Fibroblast of villous mesenchyme (primary cell): ENCODE measurements around the gene NECTIN4. TPM values are rescaled to one million over a fixed set of nuclear protein-coding genes. Genes with fewer than 3 reads are reported as not detected.

Experiments
- DNase-seq: peaks from one replicate; pipeline ENCODE4 v3.0.0-alpha.2; 2010; ENCODE audit warnings: low read depth
- H3K4me3 ChIP-seq: 2 replicates; pipeline ENCODE4 v1.5.1; 2011; ENCODE audit warnings: low read depth, mild to moderate bottlenecking, low read length
- total RNA-seq: library from RNA; depleted of rRNA; stranded (reverse); fragments of >200 nt; gene quantifications from 2 replicates; pipeline ENCODE4 v1.2.3, GENCODE V29; 2012
- TF ChIP-seq, protein P1 (sequence below): IDR thresholded peaks from 2 replicates; pipeline ENCODE4 v1.5.1; 2012; ENCODE audit warnings: low read depth, mild to moderate bottlenecking, low read length; ENCODE audit not compliant: insufficient read depth

The NECTIN4 gene
- total RNA-seq, 1 donor, result 2.6 TPM

DNA sequence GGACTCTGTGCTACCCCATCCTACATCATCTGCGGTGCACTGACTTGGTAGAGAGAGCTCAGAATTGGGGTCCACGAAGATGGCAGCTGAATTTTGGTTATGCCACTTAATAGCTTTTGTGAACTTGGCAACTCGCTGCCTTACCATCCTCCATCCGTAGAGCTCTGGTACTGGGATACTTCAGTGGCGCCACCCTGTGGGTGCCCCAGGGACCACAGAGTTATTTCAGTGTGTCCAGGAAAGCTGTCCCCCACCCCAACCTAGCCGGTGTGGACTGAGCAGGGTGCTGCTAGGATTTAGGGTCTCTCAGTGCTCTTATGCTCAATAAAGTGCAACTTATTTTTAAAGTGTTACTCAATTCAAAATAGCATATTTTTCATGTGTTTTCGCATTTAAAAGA is 34.6 kb downstream of the NECTIN4 start:
- DNase-seq, result no peak
- H3K4me3 ChIP-seq, result no peak overlapping the region
- TF ChIP-seq, protein P1, sequence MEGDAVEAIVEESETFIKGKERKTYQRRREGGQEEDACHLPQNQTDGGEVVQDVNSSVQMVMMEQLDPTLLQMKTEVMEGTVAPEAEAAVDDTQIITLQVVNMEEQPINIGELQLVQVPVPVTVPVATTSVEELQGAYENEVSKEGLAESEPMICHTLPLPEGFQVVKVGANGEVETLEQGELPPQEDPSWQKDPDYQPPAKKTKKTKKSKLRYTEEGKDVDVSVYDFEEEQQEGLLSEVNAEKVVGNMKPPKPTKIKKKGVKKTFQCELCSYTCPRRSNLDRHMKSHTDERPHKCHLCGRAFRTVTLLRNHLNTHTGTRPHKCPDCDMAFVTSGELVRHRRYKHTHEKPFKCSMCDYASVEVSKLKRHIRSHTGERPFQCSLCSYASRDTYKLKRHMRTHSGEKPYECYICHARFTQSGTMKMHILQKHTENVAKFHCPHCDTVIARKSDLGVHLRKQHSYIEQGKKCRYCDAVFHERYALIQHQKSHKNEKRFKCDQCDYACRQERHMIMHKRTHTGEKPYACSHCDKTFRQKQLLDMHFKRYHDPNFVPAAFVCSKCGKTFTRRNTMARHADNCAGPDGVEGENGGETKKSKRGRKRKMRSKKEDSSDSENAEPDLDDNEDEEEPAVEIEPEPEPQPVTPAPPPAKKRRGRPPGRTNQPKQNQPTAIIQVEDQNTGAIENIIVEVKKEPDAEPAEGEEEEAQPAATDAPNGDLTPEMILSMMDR, result peak; percentile 4

DNA sequence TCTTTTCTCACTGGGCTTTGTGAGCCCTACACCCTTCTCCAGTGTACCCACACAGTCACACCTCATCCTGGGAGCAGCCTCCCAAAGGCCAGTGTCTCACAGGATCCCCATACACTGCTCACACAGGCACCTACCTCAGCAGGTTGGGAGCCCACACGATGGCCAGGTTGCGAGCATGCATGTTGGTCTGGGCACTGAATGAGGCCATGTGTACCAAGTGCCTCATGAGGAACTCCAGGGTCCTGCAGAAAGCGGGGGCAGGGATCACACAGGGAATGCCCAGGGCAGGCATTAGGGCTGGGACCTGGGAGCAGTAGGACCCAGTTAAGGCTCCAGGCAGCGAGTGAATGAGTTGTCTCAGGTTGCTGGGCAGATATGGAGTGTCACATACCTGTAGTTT is 35.1 kb downstream of the NECTIN4 start:
- no peak for DNase-seq
- no peak overlapping the region for H3K4me3 ChIP-seq
- TF ChIP-seq, protein P1, result no peak

DNA sequence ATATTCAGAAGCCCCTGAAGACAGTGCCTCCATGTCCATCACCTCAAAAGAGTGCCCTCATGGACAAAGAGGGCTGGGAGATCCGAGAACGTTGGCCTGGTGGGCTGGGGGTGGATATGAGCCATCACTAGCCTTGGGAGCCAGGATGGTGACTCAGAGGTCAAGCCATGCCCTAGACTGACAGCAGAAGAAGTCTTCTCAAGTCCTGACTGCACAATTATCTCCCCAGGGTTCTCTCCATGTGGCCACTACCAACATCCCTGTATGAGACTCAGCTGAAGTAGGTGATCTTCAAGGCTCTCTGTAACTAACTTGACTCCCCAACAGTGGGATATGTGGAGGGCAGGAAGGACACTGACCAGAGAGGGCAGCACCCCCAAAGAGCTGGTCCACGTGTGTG is 36.5 kb downstream of the NECTIN4 start:
- no peak for DNase-seq
- H3K4me3 ChIP-seq, result no peak overlapping the region
- TF ChIP-seq, protein P1, result no peak

DNA sequence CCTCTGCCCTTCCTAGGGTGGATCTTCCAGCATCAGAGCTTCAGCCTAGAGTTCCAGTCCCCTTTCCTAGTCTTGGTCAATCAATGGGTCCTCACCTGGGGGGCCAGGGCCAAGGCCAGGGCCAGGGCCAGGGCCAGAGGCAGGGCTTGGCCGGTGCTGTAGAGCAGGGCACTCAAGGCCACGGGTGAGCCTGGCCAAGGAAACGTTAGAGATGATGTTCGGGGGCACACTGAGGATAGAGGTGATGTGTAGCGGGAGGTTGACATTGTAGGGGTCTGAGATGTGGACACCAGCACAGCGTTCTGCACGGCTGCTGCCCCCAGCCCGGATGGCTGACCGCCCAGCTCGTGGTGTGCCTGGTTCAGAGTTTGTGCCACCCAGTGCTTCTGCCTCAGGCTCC is 38.1 kb downstream of the NECTIN4 start:
- TF ChIP-seq, protein P1, result no peak
- H3K4me3 ChIP-seq, result no peak overlapping the region
- DNase-seq, result no peak

DNA sequence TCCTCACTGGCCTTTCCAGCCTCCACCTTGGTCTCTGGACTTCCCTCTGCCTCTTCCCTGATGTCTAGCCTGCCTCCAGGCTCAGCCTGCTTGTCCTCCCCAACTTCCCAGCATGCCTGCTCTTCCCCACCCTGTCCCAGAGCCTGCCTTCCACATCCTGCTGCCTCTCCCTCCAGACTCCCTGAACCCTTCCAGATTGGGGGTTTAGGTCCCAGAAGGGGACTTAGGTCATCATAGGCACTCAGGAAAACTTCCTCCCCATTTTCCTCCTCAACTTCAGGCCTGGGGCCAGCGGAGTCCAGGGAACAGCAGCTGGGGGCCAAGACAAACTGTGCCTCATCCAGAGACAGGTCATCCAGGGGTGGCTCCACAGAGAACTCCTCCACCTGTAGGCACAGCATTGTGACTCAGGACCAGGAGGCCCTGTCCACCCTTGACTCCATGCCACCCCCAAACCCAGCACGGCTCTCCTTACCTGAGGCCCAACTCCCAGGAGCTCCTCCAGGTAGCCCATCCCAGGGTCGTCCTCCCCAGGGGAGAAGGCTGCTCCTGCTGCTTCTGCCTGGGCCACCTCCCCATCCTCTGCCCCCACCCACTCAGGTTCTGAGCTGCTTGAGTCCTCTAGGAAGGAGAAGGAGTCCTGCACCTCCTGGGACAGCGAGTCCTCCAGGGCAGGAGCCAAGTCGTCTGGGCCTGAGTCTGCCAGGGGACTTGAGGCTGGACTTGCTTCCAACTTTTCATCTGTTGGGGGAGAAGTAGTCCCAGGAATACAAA is 40.2 kb downstream of the NECTIN4 start:
- DNase-seq, result no peak
- TF ChIP-seq, protein P1, result no peak
- H3K4me3 ChIP-seq, result no peak overlapping the region

DNA sequence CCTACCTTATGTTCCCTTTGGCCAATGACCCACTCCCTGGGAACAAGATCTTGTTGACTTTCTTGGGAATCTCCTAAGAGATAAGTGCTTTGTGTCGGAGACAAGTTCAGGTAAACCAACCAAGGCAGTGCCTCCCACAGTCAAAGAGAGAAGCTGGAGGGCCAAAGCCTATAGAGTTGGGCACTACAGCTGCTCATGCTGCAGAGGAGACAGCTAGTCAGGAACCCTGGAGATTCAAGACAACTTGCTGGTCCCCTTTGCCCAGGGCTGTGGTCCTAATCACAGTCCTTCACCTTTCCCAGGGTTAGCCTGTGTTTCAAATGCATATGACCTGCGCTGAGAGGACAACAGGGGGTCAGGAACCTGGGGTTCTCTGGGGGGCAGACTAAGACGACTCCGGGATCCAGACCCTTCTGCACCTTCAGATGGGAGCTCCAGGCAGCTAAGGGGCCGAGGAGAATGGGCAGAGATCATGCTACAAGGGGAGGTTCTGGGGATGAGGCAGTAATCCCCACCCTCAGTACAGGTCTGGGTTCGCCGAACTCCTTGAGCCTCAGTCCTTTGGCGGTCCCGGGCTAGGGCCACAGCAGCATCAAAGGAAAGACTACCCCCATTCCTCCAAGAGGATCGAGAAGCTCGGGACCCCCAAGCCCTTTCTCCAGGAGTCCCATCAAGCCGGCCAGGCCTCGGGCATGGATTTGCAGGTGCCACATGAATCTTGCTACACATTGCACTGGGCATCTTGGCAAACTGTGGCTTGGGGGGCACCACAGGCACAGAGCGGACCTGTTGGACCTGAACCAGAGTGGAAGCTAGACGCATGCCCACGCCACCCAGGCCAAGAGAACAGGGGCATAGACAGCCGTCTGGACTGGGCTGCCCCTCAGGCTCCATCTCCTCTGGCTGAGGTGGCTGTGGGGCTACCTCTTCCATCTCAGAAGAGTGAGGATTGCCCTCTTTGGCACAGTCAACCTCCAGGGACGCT is 41.6 kb downstream of the NECTIN4 start:
- H3K4me3 ChIP-seq, result no peak overlapping the region
- TF ChIP-seq, protein P1, result no peak
- no peak for DNase-seq
